Tibial artery (tissue), 4 donors: ENCODE results near the gene OLFML2A.

Experiments
- DNase-seq, 2 donors: peaks; one replicate each; pipeline ENCODE4 v3.0.0-alpha.2; 2019
- H3K27ac ChIP-seq, 2 donors: fragments of 200-600 bp; sonication (generic) in 1 of 2; 1 replicate in 1 of 2; 2 replicates in 1 of 2; pipeline ENCODE4 v1.5.1; 2018 to 2019; ENCODE audit warnings: mild to moderate bottlenecking in 1 of 2
- H3K27me3 ChIP-seq, 2 donors: fragments of 200-600 bp; sonication (generic) in 1 of 2; one replicate each; pipeline versions ENCODE4 v1.5.1 to v1.6.0; 2016 to 2019
- H3K36me3 ChIP-seq, 3 donors: fragments of 200-600 bp; sonication (generic) in 2 of 3; one replicate each; pipeline ENCODE4 v1.5.1; 2016 to 2019; ENCODE audit warnings: mild to moderate bottlenecking in 2 of 3
- H3K4me1 ChIP-seq, 4 donors: fragments of 200-600 bp; sonication (generic) in 2 of 4; 1 replicate in 3 of 4; 2 replicates in 1 of 4; pipeline ENCODE4 v1.5.1; 2016 to 2019
- H3K4me3 ChIP-seq, 2 donors: fragments of 200-600 bp; sonication (generic) in 1 of 2; 1 replicate in 1 of 2; 2 replicates in 1 of 2; pipeline ENCODE4 v1.5.1; 2018 to 2019; ENCODE audit warnings: mild to moderate bottlenecking in 2 of 2
- H3K9me3 ChIP-seq, 3 donors: fragments of 200-600 bp; sonication (generic) in 1 of 3; one replicate each; pipeline ENCODE4 v1.5.1; 2016 to 2019
- CTCF ChIP-seq, 2 experiments: fragments of 200-600 bp in 1 of 2; fragments of 450-650 bp in 1 of 2; IDR thresholded peaks; one replicate each; pipeline ENCODE4 v1.5.1; 2017 to 2019; ENCODE audit warnings: antibody characterized with exemption in 2 of 2, mild to moderate bottlenecking in 1 of 2, moderate library complexity in 1 of 2
- intact Hi-C: fragments of 100-400 bp; cut with DNase I; formaldehyde crosslinking; loops from one replicate; pipeline ENCODE4 v1.15.0; 2023; ENCODE audit warnings: low total_unique reads

The OLFML2A gene

DNA sequence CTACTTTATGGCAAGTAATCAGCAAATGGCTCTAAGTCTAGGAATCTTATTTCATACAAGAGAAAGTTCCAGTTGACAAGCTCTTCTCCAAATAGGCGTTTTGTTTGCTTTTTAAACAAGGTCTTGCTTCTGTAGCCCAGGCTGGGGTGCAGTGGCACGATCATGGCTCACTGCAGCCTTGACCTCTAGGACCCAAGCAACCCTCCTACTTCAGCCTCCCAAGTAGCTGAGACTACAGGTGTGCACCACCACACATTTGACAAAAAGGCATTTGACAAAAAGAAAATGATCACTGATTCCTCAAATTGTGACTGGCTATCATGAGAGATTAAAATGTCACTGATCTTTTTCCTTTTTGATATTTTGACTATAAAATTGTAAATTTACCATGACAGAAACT is 37.6 kb upstream of the OLFML2A start:
- Histone ChIP-seq H3K27me3 (no peaks in the 10 kb centered on the region), H3K9me3 (no peaks in the 10 kb centered on the region), H3K36me3 (no peaks in the 10 kb centered on the region), H3K4me1 (no peaks in the 10 kb centered on the region), H3K4me3 (no peak overlapping the region), H3K27ac (no peak overlapping the region)
- intact Hi-C loops: no loop called here
- no peak for TF ChIP-seq CTCF (IDR thresholded peaks at IDR 0.05)
- DNase-seq: no peak

GRCh38 chr9:124741149-124741548 is 35.8 kb upstream of the OLFML2A start:
- no peaks in the 10 kb centered on the region for H3K36me3 ChIP-seq
- TF ChIP-seq CTCF (IDR thresholded peaks at IDR 0.05): no peak
- H3K9me3 ChIP-seq: no peaks in the 10 kb centered on the region
- intact Hi-C loops: no loop called here
- H3K4me1 ChIP-seq: no peaks in the 10 kb centered on the region
- no peaks in the 10 kb centered on the region for H3K27me3 ChIP-seq
- no peak overlapping the region for H3K4me3 ChIP-seq
- no peak for DNase-seq
- H3K27ac ChIP-seq: no peak overlapping the region

DNA sequence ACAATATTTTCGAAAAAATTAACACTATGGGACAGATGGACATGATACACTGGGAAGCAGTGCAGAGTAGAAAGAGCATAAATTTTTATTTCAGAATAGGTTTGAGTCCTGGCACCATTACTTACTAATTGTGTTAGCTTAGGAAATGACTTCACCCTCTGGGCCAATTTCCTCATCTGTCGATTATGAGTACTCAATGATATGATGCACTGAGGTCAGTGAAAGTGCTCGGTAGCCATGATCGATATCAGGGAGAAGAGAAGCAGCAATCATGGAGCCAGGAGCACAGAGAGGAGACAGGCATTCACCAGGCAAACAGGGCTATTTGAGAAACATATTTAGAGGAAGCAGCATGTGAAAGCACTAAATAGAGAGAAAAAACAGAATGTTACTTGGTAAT is 35.3 kb upstream of the OLFML2A start:
- intact Hi-C loops: no loop called here
- H3K9me3 ChIP-seq: no peaks in the 10 kb centered on the region
- no peak for DNase-seq
- TF ChIP-seq CTCF (IDR thresholded peaks at IDR 0.05): no peak
- H3K27me3 ChIP-seq: no peaks in the 10 kb centered on the region
- H3K27ac ChIP-seq: no peak overlapping the region
- H3K4me3 ChIP-seq: no peak overlapping the region
- no peaks in the 10 kb centered on the region for H3K36me3 ChIP-seq
- H3K4me1 ChIP-seq: no peaks in the 10 kb centered on the region

GRCh38 chr9:124742940-124743339 is 34.0 kb upstream of the OLFML2A start:
- DNase-seq: no peak
- intact Hi-C loops: no loop called here
- Histone ChIP-seq H3K27ac (no peak overlapping the region), H3K9me3 (no peaks in the 10 kb centered on the region), H3K4me3 (no peak overlapping the region), H3K27me3 (no peaks in the 10 kb centered on the region), H3K4me1 (no peaks in the 10 kb centered on the region), H3K36me3 (no peaks in the 10 kb centered on the region)
- TF ChIP-seq CTCF (IDR thresholded peaks at IDR 0.05): no peak

DNA sequence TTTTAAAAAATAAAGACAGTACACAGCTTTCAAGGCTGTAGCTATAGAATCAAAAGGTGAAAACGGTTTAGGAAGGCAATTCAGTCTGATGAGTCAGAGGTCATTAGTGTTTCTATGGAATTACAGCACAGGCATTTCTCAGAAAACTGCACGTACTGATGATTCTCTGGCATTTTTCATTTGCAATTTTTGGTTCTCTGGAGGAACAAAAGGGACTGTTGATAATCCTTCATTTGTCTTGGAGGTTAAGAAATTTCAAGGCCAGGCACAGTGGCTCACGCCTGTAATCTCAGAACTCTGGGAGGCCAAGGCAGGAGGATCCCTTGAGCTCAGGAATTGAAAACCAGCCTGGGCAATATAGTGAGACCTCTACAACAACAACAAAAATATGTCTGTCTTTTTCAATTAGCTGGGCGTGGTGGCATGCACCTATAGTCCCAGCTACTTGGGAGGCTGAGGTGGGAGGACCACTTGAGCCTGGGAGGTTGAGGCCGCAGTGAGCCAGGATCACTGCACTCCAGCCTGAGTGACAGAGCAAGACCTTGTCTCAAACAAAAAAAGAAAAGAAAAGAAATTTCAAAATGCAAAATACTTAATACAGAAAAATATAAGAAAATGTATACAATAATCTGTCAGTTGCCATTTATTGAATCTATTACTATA is 33.1 kb upstream of the OLFML2A start:
- Histone ChIP-seq H3K4me3 (no peak overlapping the region), H3K4me1 (no peaks in the 10 kb centered on the region), H3K9me3 (no peaks in the 10 kb centered on the region), H3K36me3 (no peaks in the 10 kb centered on the region), H3K27me3 (no peaks in the 10 kb centered on the region), H3K27ac (no peak overlapping the region)
- intact Hi-C loops: no loop called here
- DNase-seq: no peak
- no peak for TF ChIP-seq CTCF (IDR thresholded peaks at IDR 0.05)

- Histone ChIP-seq H3K4me1 (no peaks in the 10 kb centered on the region), H3K27me3 (no peaks in the 10 kb centered on the region), H3K36me3 (no peaks in the 10 kb centered on the region), H3K9me3 (no peaks in the 10 kb centered on the region), H3K4me3 (no peak overlapping the region), H3K27ac (no peak overlapping the region)
- DNase-seq: no peak
- intact Hi-C loops: no loop called here
- TF ChIP-seq CTCF (IDR thresholded peaks at IDR 0.05): no peak
These were observed 29.9 kb upstream of the OLFML2A start for GRCh38 chr9:124747065-124747464.
